Measurements from ENCODE around the gene PROK1.

PROK1 gene

DNA sequence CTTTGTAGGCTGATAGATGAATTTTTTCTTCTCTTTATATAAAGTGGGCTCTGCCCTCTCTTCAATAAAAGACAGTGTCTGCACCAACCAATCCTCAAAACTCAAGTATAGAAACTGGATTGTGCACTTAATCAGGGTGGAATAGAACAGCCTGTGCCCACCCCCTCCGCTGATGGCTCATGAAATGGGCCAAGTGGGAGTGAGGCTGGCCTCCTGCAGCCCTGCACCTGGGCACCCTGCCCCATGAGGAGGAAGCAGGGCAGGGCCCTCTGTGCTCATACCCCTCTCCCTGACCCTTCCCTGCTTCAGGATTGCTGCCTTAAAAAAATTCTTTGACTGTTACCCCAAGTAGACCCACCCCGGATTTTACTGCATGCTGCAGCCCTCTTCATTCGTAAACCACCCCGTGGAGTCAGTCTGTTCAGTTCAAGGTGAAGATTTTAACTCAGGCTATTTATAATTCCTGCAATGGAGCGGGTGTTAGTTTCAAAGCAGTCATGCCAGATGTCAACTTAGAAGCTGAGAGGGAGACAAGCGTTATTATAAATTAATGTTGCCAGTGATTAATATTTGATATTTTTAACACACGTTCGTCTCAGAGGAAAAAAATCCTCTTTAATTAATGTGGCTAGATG is 15.8 kb downstream of the PROK1 start:
- DNase-seq: no peak

DNA sequence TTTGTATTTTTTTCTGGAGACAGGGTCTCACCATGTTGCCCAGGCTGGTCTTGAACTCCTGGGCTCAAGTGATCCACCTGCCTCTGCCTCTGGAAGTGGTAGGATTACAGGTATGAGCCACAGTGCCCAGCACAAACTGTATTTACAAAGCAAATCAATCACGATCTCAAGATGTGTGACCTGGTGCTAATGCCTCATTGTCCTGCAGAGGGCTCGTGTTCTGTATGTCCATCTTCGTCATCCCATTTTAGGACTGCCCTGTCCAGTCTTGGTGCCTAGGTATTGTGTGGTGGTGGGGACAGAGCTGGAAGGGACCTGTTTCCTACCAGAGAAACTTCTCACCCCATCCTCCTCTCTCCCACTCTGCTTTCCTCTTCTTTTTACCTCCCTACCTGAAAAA is 20.2 kb downstream of the PROK1 start:
- no peak for DNase-seq

DNA sequence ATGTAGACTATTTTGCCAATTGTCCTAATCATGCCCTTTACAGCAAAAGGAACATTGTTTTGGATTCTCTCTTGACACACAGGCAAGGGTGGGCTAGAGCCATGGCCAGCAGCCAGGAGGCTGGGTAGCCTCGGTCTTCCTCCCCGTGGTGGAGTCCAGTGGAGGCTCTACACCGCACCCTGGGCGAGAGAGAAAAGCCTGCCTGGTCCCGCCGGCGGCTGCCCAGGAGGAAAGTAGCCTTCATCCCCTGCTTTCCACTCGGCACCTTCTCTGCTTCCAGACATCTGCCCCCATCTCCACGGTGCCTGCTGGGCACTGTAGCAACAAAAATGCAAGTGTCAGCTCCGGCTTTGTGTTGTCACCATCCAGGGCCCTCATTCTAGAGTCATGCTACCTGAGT is 21.6 kb downstream of the PROK1 start:
- DNase-seq: no peak

DNA sequence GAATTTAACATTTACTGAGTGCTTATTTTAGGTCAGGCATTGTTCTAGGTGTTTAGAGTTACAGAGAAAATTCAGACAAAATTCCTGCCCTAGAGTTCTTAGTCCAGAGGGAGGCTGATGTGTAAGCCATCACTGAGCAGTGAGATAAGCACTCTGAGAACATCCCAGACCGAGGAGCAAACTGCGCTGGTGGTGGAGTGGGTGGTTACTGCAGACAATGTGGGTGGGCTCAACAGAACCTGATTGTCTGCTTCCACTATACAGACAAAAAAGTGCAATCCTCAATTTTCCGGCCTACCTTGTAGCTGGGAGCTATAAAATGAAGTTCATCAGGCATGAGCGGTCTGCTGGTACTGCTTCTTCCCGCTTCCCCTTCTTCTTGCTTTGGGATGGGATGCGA is 23.5 kb downstream of the PROK1 start:
- DNase-seq: no peak

DNA sequence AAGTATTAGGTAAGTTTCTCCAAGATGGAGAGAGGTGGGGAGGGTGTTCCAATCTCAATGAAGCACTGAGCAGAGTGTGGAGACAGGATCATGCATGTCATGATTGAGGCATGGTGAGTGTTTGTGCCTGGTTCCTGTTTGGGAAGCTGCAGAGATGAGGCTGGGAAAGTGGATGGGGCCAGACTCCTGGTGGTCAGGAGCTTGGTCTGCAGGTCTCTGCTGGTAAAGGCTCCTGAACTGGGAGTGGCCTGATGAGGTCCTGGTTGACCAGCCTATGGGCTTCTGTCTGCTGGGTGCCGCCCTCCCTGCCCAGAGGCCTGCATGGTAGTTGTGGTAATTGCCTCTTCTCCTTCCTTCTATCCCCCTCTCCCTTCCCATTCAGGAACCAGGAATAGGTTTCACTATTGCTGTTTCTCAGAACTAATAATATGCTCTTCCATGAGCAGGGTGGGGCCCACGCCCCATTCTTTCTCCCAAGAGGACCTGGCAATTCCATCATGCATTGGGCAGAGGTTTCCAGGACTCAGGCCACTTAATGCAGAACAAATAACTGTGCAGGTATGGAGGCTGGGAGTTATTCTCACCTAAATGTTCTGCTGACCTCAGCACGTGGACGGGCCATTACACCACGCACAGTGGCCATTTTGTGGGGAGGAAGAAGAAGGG is 24.5 kb downstream of the PROK1 start:
- DNase-seq: no peak

DNA sequence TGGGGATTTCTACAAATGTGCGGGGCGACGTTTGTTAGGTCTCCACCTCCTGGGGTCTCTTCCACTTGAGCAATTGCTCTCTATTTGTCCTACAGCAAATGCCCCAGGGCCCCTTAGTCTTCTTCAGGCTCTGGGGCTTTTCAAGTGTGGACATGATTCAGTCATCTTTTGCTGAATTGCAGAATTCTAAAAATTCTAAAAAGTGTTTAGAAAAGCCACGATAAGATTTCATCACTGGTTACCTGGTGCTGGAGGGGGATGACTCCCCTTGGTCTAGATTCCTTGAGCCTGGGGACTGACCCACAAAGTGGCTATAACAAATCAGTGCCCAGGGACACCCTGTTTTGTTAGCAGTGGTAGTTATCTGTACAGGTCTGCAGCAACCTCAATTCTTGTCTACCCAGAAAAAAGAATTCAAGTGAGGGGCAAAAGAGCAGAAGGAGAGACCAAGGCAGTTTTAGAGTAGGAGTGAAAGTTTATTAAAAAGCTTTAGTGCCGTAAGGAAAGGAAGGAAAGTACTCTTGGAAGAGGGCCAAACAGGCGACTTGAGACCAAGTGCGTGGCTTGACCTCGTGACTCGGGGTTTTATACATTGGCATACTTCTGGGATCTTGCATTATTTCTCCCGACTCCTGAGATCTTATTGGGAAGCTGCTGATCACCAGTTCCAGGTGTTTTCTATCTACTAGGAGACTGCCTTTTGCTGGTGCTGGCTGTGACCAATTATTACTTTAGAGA is 25.2 kb downstream of the PROK1 start:
- DNase-seq: no peak

DNA sequence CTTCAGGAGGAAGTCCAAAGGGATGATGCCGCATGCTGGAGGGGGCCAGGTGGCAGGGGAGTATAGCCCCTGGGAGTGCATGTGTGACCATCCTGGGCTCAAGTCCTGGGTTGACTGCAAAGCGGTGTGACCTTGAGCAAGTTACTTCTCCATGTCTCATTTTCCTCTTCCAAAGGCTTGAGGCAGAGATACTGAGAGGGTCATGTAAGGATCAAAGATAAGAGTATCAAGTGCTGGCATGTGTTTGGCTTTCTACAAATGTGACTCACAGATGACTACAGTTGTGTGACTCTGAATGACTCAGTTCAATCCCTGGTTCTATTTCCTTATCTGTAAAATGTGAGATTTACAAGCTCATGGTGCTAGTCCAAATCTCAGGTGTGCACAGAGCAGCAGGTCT is 26.1 kb downstream of the PROK1 start:
- DNase-seq: no peak

DNA sequence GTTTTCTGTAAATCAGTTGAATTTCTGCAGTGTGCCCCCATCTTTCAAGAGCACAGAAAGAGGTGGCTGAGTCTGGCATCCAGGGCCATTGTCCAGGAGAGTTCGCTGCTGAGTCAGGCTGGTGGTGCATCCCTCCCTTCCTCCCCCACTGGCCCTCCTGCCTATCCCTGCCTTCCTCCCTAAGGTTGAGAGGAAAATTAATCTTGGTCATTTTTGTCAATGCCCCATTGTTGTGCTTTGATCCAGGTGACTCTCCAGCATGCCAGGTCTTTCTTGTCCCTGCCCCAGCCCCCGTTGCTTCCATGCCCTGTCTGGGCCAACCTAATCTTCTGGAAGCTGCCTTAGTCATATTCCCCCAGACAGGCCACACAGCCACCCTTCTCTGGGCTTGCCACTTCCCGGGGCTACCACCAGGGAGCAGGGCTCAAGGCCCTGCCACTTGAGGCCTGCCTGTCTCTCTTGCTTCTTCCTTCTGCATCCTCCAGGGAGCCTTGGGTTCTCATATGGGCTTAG is 26.6 kb downstream of the PROK1 start:
- DNase-seq: peak; percentile 6

DNA sequence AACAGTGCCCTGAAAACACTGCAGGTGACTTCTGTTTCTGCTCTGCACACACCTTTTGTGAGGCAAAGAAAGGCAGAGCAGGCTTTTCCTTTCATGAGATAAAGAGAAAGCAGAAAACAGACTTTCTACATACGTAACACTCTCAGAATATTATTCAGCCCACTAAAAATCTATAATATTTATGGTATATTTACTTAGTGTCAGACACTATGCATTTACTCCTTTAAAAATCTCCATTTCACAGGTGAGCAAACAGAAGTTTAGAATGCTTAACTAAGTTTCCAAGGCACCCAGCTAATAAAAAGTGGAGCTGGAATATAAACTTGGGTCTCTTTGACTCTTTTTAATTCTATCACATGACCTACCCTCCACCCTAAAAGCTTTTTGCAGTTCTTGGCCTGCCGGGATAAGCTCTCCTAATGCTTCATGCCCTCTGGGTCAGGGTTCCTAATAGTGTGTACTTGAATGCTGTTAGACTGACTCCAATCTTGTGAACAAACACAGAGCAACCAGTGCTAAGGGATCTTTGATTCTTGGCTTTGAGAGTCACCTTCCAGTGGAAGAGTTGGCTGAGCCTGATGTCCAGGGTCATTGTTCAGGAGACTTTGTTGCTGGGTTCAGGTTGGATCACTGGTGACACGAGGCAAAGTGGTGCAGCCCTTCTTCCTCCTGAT is 27.2 kb downstream of the PROK1 start:
- DNase-seq: no peak

DNA sequence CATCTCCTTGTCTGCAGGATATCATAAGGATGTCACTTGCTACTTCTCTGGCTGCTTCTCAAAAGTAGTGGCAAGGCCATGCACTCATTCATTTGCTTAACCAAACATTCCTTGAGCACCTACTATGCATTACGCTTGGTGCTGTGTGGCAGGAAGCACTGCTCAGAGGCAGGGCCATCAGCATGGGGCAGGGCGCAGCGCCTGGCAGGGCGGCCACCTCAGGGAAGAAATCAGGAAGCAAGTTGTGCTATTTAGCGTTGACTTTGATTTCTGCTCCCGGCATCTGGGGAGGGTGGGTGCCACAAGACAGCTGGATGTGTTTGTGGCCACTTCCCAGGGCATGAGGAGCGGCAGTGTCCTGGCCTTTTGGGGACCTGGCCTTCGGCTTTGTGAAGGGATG is 27.9 kb downstream of the PROK1 start:
- DNase-seq: no peak

DNA sequence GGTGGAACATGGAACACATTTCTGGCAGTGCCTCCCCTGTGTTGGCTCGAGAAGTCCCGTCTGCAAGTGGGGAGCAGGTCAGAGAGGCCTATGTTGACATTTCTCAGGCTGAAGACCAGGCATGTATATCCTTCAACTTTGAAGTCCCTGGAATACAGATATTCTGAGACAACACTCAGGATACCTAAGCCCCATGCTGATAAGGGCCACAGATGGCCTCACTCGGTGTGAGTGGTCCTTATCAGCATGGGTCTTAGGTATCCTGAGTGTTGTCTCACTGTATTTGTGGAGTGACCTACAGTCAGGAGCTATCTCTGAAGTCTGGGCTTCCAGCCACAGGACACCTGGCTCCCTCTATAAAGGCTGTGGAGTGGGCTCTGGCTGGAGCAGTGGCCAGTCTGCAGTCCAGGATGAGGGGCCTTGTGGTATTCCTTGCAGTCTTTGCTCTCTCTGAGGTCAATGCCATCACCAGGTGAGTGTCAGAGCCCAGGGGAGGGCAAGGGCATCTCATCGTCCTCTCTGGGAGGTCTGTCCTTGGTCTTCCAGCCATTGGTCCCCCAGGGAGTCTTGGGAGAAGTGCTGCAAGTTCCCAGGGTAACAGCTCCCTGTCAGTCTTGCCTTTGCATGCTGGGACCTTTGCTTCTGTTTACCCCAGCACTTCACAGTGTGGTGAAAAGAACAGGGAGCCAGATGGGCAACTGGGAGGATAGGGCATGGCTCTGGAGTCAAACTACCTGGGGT is 29.6 kb downstream of the PROK1 start:
- DNase-seq: no peak

DNA sequence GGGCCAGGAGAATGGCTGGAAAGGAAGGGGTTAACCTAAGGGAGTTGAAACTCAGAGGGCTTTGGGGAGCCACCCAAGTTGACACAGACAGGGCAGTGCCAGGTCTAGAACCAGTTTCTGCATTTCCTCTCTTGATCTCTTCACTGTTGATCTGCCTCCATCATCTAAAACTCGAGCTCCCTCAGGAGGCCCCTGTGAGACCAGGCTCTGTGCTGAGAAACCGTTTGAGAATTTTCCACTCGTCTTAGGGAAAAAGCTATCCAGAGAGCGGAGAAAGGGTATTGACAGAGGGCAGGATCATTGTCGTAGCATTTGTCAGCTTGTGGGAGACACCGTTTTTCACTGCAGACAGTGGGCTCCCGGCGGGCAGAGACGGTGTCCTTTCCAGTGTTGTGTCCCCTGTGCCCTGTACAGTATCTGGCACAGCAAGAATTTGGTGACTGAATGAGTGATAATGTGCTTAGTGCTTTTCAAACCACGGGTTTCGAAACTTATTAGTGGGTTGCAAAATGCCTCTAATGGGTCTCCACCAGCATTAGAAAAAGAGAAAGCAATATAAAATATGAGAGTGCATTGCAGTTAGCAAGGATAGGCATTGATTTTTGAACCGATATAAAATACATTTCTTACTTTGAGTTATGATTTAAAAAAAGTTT is 31.1 kb downstream of the PROK1 start:
- no peak for DNase-seq

DNA sequence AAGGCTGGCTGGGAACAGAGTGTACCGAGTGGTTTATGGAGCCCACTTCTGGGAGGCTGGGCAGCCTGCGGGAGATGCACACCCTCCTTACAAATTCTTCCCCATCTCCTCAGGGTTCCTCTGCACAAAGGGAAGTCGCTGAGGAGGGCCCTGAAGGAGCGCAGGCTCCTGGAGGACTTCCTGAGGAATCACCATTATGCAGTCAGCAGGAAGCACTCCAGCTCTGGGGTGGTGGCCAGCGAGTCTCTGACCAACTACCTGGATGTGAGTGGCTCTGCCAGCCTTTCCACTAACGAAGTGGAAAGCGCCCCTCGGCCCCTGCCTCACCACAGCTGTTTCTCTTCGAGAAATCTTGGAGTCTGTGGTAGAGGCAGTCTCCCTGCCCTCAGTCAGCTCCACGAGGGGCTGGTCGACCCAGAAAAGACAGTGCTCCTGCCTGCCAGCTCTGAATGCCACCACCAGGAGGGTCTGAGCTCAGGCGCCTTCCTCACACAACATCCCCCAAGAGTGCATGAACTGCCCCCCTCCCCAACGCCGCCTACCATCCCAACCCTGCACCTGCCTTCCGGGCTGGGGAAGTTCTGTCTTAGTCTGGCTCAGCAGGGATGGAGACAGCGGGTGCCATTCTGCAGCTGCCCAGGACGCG is 31.8 kb downstream of the PROK1 start:
- no peak for DNase-seq

DNA sequence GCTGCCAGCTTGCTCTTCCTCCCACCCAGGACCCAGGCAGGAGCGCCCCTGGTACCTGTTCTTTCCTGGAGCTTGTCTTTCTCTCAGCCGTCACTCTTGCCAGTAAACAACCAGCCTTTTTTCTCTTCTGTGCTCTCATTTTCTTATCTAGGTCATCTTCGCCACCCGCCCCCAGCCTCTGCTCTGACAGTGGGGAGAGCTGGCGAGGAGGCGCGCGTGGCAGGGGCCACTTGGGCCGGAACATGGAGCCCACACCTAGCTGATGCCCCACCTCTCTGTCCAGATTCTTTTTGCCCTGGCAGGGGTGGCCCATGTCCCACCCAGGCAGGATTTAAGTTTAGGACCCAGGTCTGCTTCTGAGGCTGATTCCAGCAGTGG is 32.3 kb downstream of the PROK1 start:
- DNase-seq: no peak

DNA sequence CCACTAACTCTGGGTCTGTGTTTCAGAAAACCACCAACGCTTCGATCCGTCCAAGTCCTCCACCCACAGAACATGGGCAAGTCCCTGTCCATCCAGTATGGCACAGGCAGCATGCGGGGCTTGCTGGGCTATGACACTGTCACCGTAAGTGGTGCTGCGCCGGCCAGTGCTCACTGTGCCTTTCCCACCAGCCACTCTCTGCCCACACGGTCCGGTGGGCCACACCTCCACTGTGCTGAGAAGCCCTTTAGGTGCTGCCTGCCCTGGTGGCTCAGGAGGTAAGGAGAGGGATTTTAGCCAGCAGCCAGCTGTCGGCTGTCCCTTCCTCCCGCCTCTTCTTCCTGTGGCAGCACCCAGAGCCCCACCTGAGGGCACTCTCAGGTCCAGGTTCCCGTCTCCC is 33.9 kb downstream of the PROK1 start:
- DNase-seq: no peak

DNA sequence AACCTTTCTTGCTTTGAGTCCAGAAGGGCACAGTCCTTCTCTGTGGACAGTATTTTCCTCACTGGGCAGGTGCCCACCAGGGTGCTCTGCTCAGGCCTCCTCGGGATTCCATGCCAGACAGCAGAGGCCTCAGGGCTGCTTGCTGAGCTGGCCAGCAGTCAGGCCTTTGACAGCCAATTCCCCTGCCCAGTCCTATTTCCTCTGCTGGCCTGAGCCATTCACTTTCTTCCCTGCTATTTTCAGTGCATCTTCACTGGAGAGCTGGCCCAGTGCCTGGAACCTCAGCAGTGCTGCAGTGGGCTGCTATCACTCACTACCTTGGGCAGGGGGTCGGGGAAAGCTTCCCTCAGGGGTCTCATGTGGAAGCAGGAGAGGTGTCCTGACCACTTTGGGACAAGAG is 34.8 kb downstream of the PROK1 start:
- DNase-seq: no peak

DNA sequence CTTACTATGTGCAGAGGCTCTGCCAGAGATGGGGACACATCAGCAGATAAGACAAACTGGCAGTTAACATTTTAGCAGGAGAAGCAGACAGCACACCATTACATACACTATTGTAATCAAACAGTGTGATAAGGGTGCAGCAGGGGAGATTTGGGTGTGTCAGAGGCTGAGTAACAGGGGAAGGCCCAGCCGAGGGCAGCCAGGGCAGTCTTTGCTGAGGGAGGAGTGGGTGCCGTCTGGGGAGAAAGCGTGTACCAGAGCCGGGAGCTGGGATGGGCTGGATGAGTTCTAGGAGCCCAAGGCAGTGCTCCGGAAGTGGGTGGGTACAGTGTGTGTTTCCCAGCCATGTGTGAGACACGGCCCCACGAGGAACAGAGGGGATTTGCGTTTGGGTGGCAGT is 36.8 kb downstream of the PROK1 start:
- DNase-seq: no peak

DNA sequence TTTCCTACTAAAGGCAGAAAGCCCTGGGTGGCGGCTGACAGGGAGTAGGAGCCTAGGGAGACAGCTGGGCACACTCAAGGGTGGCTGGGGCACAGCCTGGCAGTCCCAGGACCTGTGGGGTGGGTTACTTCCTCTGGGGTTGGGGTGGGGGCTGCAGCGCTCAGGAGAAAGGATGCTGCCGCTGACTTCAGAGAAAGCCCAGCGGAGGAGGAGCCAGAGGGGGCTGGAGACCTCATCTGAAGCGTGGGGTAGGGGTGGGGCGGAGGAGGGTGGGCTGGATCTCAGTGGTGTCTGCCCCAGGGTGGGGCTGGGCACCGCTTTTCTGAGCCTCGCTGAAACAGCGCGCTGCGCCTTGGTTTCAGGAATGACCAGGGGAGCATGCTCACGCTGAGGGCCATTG is 37.2 kb downstream of the PROK1 start:
- DNase-seq: no peak

DNA sequence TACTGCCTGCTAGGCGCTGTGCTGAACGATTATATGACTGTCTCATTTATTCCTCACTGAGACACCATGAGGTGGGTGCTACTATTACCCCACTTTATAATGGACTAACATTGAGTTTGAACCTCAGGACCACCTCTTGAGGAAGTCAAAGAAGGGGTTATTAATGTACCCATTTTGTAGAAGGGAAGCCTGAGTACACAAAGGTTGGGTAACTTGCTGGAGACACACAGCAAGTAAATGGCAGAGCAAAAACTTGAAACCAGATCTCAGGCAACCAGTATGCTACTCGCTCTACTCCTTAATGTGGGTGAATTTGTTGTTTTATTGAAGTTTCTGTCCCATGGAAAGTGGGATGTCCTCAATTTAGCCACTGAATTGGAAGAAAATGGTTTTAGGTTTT is 37.9 kb downstream of the PROK1 start:
- DNase-seq: no peak

DNA sequence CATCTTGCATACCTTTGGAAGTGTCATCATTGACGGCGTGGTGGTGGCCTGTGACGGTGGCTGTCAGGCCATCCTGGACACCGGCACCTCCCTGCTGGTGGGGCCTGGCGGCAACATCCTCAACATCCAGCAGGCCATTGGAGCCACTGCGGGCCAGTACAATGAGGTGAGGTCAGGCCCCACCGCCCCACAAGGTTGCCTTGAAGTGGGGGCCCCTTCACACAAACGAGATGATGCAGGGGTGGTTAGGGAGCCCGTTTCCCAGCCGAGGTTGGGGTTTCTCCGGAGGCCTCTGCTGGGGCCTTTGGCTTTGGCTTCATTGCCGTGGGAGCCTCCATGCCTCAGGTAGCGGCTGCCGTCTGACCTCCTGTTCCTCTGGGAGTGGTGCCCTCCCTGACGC is 38.5 kb downstream of the PROK1 start:
- DNase-seq: no peak

DNA sequence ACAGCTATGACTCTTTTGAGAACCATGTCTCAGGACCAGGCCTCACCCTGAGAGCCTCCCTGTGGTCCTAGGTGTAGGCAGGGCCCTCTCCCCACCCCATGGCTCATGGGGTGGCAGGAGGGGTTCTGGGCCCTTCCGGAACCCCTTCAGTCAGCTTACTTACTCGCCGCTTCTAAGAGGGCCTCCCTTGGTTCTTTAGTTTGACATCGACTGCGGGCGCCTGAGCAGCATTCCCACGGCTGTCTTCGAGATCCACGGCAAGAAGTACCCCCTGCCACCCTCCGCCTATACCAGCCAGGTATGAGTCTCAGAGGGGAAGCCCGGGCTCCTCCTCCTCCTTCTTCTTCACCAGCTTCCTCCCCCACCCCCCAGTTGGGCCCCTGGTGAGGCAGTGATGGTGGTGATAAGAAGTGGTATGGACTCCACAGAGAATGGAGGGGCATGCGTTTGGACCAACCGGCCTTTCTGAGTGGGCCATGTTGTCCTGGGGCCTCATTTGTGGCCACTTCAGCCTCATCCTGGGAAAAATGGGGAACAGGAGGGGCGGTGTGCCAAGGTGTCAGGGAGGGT is 39.1 kb downstream of the PROK1 start:
- DNase-seq: no peak

All from CD4-positive, alpha-beta T cell treated with Interleukin-17A for 4 hours (primary cell).